H9 (cell line): ENCODE measurements around the gene P2RX6. TPM values are rescaled to one million over a fixed set of nuclear protein-coding genes. Genes with fewer than 3 reads are reported as not detected.

Source experiments
- DNase-seq: peaks from one replicate; pipeline ENCODE4 v3.0.0-alpha.2; 2017
- H2AFZ ChIP-seq: one replicate; pipeline ENCODE4 v1.6.1; 2013; ENCODE audit warnings: mild to moderate bottlenecking, low read length, control low read depth, moderate library complexity
- H2AK5ac ChIP-seq: 2 replicates; pipeline ENCODE4 v1.6.1; 2013; ENCODE audit warnings: low read length, control low read depth, mixed read lengths; ENCODE audit not compliant: insufficient read length
- H2BK120ac ChIP-seq: one replicate; pipeline ENCODE4 v1.6.1; 2013; ENCODE audit warnings: low read depth, mild to moderate bottlenecking, low read length, control low read depth, inconsistent platforms; ENCODE audit not compliant: poor library complexity, severe bottlenecking
- H2BK12ac ChIP-seq: 2 replicates; pipeline ENCODE4 v1.6.1; 2013; ENCODE audit warnings: low read length, control low read depth, mixed read lengths, low read depth; ENCODE audit not compliant: insufficient read length
- H2BK15ac ChIP-seq: 2 replicates; pipeline ENCODE4 v1.6.1; 2013; ENCODE audit warnings: low read depth, low read length, control low read depth
- H2BK20ac ChIP-seq: one replicate; pipeline ENCODE4 v1.6.1; 2013; ENCODE audit warnings: low read depth, mild to moderate bottlenecking, low read length, control low read depth, inconsistent platforms; ENCODE audit not compliant: poor library complexity, severe bottlenecking
- H2BK5ac ChIP-seq: 2 replicates; pipeline ENCODE4 v1.6.1; 2013; ENCODE audit warnings: low read length, control low read depth, mixed read lengths; ENCODE audit not compliant: insufficient read length
- H3K14ac ChIP-seq: 2 replicates; pipeline ENCODE4 v1.6.1; 2013; ENCODE audit warnings: low read length, control low read depth; ENCODE audit not compliant: insufficient read depth
- H3K18ac ChIP-seq: 2 replicates; pipeline ENCODE4 v1.6.1; 2013; ENCODE audit warnings: low read depth, mild to moderate bottlenecking, mixed read lengths, low read length, control low read depth; ENCODE audit not compliant: insufficient read length
- H3K23ac ChIP-seq: 2 replicates; pipeline ENCODE4 v1.6.1; 2013; ENCODE audit warnings: low read length, control low read depth, mixed read lengths, low read depth; ENCODE audit not compliant: insufficient read length
- H3K23me2 ChIP-seq: 2 replicates; pipeline ENCODE4 v1.6.1; 2013; ENCODE audit warnings: low read depth, mild to moderate bottlenecking, mixed read lengths, low read length, control low read depth; ENCODE audit not compliant: insufficient read length, poor library complexity, severe bottlenecking
- H3K27ac ChIP-seq: 2 replicates; pipeline ENCODE4 v1.5.1; 2013; ENCODE audit warnings: low read length, control low read depth, mixed read lengths, low read depth; ENCODE audit not compliant: insufficient read length
- H3K27me3 ChIP-seq: 2 replicates; pipeline ENCODE4 v1.6.1; 2013; ENCODE audit warnings: low read length, control low read depth, inconsistent platforms; ENCODE audit not compliant: insufficient read depth
- H3K4ac ChIP-seq: 2 replicates; pipeline ENCODE4 v1.6.1; 2013; ENCODE audit warnings: low read depth, mild to moderate bottlenecking, control low read depth, inconsistent platforms, low read length, moderate library complexity
- H3K4me1 ChIP-seq: 2 replicates; pipeline ENCODE4 v1.6.1; 2013; ENCODE audit warnings: low read length, control low read depth, inconsistent platforms; ENCODE audit not compliant: insufficient read depth
- H3K4me2 ChIP-seq: 2 replicates; pipeline ENCODE4 v1.6.1; 2013; ENCODE audit warnings: low read length, control low read depth, mixed read lengths; ENCODE audit not compliant: insufficient read length, insufficient read depth
- H3K56ac ChIP-seq: 2 replicates; pipeline ENCODE4 v1.6.1; 2013; ENCODE audit warnings: low read depth, mild to moderate bottlenecking, mixed read lengths, low read length, control low read depth; ENCODE audit not compliant: insufficient read length
- H3K79me1 ChIP-seq: 2 replicates; pipeline ENCODE4 v1.6.1; 2013; ENCODE audit warnings: low read depth, mild to moderate bottlenecking, moderate library complexity, low read length, control low read depth, inconsistent platforms; ENCODE audit not compliant: insufficient read depth, poor library complexity, severe bottlenecking
- H3K79me2 ChIP-seq: 2 replicates; pipeline ENCODE4 v1.6.1; 2013; ENCODE audit warnings: low read length, control low read depth, inconsistent platforms; ENCODE audit not compliant: insufficient read depth
- H3K9ac ChIP-seq: 2 replicates; pipeline ENCODE4 v1.6.1; 2013; ENCODE audit warnings: low read length, control low read depth, mixed read lengths; ENCODE audit not compliant: insufficient read length; ENCODE audit errors: extremely low read depth
- H3K9me3 ChIP-seq: one replicate; pipeline ENCODE4 v1.6.1; 2013; ENCODE audit warnings: low read depth, low read length, inconsistent platforms; ENCODE audit not compliant: control insufficient read depth
- H3T11ph ChIP-seq: one replicate; pipeline ENCODE4 v1.6.1; 2013; ENCODE audit warnings: mild to moderate bottlenecking, low read length, control low read depth, inconsistent platforms
- H4K20me1 ChIP-seq: one replicate; pipeline ENCODE4 v1.6.1; 2013; ENCODE audit not compliant: control insufficient read depth, insufficient read length, insufficient read depth
- H4K5ac ChIP-seq: 2 replicates; pipeline ENCODE4 v1.6.1; 2013; ENCODE audit warnings: low read depth, mild to moderate bottlenecking, mixed read lengths, low read length, control low read depth; ENCODE audit not compliant: insufficient read length
- H4K8ac ChIP-seq: replicated peaks from 2 replicates; pipeline ENCODE4 v1.6.1; 2013; ENCODE audit warnings: low read length, control low read depth, mixed read lengths, low read depth; ENCODE audit not compliant: insufficient read length
- H4K91ac ChIP-seq: 2 replicates; pipeline ENCODE4 v1.6.1; 2013; ENCODE audit warnings: low read depth, mild to moderate bottlenecking, moderate library complexity, mixed read lengths, low read length, control low read depth; ENCODE audit not compliant: insufficient read length
- H3K27ac Mint-ChIP-seq, 3 experiments: 2 replicates in 2 of 3; 3 replicates in 1 of 3; pipeline ENCODE4 v1.8.0; 2020 to 2021; ENCODE audit warnings: mixed read lengths in 3 of 3, mild to moderate bottlenecking in 1 of 3, moderate library complexity in 1 of 3
- H3K27me3 Mint-ChIP-seq: 2 replicates; pipeline ENCODE4 v1.8.0; 2021; ENCODE audit warnings: low read depth, mild to moderate bottlenecking, moderate library complexity, mixed read lengths
- H3K36me3 Mint-ChIP-seq, 3 experiments: 2 replicates in 2 of 3; 3 replicates in 1 of 3; pipeline ENCODE4 v1.8.0; 2020 to 2021; ENCODE audit warnings: low read depth in 3 of 3, mixed read lengths in 3 of 3; ENCODE audit not compliant: insufficient read depth in 1 of 3
- H3K4me1 Mint-ChIP-seq, 2 experiments: 2 replicates each; pipeline ENCODE4 v1.8.0; 2020; ENCODE audit warnings: mixed read lengths in 2 of 2
- H3K4me3 Mint-ChIP-seq, 2 experiments: 2 replicates in 1 of 2; 3 replicates in 1 of 2; pipeline ENCODE4 v1.8.0; 2020 to 2021; ENCODE audit warnings: mild to moderate bottlenecking in 2 of 2, mixed read lengths in 2 of 2, moderate library complexity in 1 of 2
- H3K9me3 Mint-ChIP-seq, 2 experiments: 2 replicates in 1 of 2; 3 replicates in 1 of 2; pipeline ENCODE4 v1.8.0; 2020; ENCODE audit warnings: mild to moderate bottlenecking in 2 of 2, mixed read lengths in 2 of 2, moderate library complexity in 1 of 2
- WGBS: extraction: QIAGEN DNeasy Blood & Tissue Kit; methylation state at CpG from one replicate; pipeline ENCODE4 v1.1.7; 2013; ENCODE audit warnings: missing lambda C conversion rate, low lambda C conversion rate, mixed read lengths; ENCODE audit not compliant: insufficient read length; ENCODE audit errors: extremely low coverage; 5-methylcytosine and 5-hydroxymethylcytosine counted together
- total RNA-seq: library from RNA; stranded (reverse); gene quantifications from 2 replicates; pipeline ENCODE4 v1.2.1, GENCODE V29; 2021
- TF ChIP-seq, protein P1 (sequence below): fragments of 200-600 bp; sonication (generic); conservative IDR thresholded peaks from 3 replicates; pipeline ENCODE4 v1.8.0; 2021; ENCODE audit warnings: antibody characterized with exemption, mild to moderate bottlenecking

Gene P2RX6
- total RNA-seq, 1 experiment from 2014 or later, result not detected

DNA sequence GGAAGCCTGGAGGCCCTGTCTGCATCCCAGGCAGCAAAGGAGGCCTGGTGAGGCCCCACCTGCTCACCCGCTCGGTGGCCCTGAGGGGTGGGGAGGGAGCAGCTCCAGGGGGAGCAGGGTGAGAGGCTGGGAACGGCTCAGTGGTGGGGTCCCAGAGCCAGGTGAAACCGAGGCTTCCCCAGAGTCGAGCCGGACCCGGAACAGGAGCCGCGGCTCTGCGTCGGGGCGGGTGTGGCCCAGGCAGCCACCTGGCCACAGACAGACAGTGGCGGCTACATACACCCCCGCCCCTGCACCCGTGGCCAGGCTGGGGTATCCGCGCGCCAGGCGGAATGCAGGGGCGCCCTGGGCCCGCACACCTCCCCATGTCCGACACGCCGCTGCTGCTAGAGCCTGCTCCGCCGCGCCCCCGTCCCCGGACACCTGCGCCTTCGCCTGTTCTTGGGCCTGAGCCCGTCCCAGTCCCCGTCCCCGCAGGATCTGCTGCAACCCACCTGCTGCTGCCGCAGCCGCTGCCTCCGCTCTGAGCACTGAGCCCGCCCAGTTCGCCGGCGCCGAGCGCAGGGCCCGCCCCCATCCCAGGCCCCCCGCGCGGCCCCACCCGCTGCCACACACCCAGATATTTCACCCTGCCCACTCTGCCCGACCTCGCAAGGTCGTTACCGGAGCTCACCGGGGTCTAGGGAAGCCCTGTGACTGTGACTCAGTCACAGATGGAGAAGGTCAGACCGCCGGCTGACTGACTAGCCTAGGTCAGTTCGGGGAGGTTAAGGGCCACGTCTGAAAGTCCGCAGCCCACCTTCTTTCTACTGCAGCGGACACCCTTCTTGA, 17.3 kb downstream of the P2RX6 start, which contains the start of gene SLC7A4:
Gene SLC7A4 (minus strand): TSS at position 525 of the 831 bp plus-strand sequence. CDS start 749 bp downstream, outside the sequence.
- Mint-ChIP-seq H3K36me3 (no peaks in the 10 kb centered on the region), H3K9me3 (no peaks in the 10 kb centered on the region), H3K4me3 (peak within 1 kb of the TSS; percentile 53 to 81), H3K4me1 (peaks cover 7 to 14% of the 10 kb centered on the region in 2 experiments), H3K27me3 (peaks cover 43% of the 10 kb centered on the region), H3K27ac (no peak within 1 kb of the TSS; a peak in 1 of 7 replicates)
- no peak within 1 kb of the TSS; the same call in 1 of the 2 replicates for H3K14ac ChIP-seq
- H2BK120ac ChIP-seq, result no peak within 1 kb of the TSS
- no peak within 1 kb of the TSS for H3K56ac ChIP-seq
- no peaks in the 10 kb centered on the region for H4K20me1 ChIP-seq
- H3K9ac ChIP-seq, result no peak within 1 kb of the TSS
- no CpG with 5 or more reads among the region's 59 CpGs for WGBS
- TF ChIP-seq, protein P1, sequence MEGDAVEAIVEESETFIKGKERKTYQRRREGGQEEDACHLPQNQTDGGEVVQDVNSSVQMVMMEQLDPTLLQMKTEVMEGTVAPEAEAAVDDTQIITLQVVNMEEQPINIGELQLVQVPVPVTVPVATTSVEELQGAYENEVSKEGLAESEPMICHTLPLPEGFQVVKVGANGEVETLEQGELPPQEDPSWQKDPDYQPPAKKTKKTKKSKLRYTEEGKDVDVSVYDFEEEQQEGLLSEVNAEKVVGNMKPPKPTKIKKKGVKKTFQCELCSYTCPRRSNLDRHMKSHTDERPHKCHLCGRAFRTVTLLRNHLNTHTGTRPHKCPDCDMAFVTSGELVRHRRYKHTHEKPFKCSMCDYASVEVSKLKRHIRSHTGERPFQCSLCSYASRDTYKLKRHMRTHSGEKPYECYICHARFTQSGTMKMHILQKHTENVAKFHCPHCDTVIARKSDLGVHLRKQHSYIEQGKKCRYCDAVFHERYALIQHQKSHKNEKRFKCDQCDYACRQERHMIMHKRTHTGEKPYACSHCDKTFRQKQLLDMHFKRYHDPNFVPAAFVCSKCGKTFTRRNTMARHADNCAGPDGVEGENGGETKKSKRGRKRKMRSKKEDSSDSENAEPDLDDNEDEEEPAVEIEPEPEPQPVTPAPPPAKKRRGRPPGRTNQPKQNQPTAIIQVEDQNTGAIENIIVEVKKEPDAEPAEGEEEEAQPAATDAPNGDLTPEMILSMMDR, result no peak
- no peaks in the 10 kb centered on the region for H3K9me3 ChIP-seq
- H3K79me1 ChIP-seq, result no peaks in the 10 kb centered on the region
- H3K27ac ChIP-seq, result no peak within 1 kb of the TSS
- H4K91ac ChIP-seq, result no peak within 1 kb of the TSS
- H3K27me3 ChIP-seq, result peaks cover 3% of the 10 kb centered on the region; the same call in 1 of the 2 replicates
- no peak within 1 kb of the TSS for H2BK20ac ChIP-seq
- H3K4ac ChIP-seq, result no peak within 1 kb of the TSS
- H3T11ph ChIP-seq, result no peak within 1 kb of the TSS
- no peak within 1 kb of the TSS for H2AFZ ChIP-seq
- H3K4me2 ChIP-seq, result peak within 1 kb of the TSS; percentile 37
- H2BK12ac ChIP-seq, result no peak within 1 kb of the TSS
- H3K23ac ChIP-seq, result no peak within 1 kb of the TSS
- no peak within 1 kb of the TSS for H4K5ac ChIP-seq
- no peaks in the 10 kb centered on the region for H3K23me2 ChIP-seq
- no peak within 1 kb of the TSS for H2AK5ac ChIP-seq
- H3K4me1 ChIP-seq, result no peaks in the 10 kb centered on the region; the same call in 1 of the 2 replicates
- H3K79me2 ChIP-seq, result no peaks in the 10 kb centered on the region
- H3K18ac ChIP-seq, result no peak within 1 kb of the TSS
- H2BK15ac ChIP-seq, result no peak within 1 kb of the TSS
- DNase-seq, result no peak
- no peak within 1 kb of the TSS for H2BK5ac ChIP-seq
- H4K8ac ChIP-seq, result no peak within 1 kb of the TSS
